ENCODE results near the gene IPO5. TPM values are rescaled to one million over a fixed set of nuclear protein-coding genes. Genes with fewer than 3 reads are reported as not detected.

IPO5 gene
- total and polyA plus RNA-seq, 2 experiments from 2014 or later, result 55.5 to 119 TPM

DNA sequence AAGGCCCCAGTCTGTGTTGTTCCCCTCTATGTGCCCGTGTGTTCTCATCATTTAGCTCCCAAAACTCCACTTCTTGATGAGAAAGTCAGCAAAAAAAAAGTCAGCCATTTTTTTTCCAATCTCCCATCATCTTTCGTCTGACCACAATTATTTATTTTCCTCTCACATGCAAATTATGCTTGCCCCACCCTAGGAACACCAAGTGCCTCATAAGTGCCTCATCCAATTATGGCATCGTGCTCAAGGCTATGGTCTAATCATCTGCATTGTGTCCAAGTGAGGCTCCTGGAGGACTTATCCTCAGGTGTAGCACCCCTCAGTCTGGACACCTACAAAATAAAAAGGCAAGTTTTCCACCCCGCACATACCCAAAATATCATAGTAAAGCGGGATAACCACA lies 20.8 kb upstream of the IPO5 start:
- H3K9me3 ChIP-seq (ENCODE audit: low read depth), result no peaks in the 10 kb centered on the region

DNA sequence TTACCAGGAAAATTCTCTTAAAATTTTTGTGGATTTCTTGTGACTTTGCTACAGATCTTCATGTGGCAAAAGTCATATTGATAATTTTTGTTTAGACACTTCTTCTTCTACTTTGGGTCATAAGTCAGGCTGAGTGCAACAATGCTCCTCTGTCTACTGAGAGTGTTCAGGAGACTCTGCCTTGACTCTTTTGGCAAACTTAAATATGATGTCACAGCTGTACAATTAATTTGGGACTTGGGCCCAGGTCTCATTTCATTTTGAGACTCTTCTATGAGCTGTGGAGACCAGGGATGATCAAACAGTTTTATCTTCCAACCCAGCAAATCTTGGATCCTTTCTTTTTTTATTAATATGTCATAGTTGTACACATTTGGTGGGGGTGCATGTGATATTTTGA lies 19.7 kb upstream of the IPO5 start:
- Histone ChIP-seq H3K27ac (no peak overlapping the region), H3K36me3 (no peaks in the 10 kb centered on the region), H3K9me3 (ENCODE audit: low read depth) (no peaks in the 10 kb centered on the region), H3K4me1 (ENCODE audit: low read depth) (no peaks in the 10 kb centered on the region), H3K4me3 (no peak overlapping the region), H3K27me3 (no peaks in the 10 kb centered on the region)
- DNase-seq (ENCODE audit: low read depth in 1 of 2, low spot score in 1 of 2), result no peak
- TF ChIP-seq, protein P1, sequence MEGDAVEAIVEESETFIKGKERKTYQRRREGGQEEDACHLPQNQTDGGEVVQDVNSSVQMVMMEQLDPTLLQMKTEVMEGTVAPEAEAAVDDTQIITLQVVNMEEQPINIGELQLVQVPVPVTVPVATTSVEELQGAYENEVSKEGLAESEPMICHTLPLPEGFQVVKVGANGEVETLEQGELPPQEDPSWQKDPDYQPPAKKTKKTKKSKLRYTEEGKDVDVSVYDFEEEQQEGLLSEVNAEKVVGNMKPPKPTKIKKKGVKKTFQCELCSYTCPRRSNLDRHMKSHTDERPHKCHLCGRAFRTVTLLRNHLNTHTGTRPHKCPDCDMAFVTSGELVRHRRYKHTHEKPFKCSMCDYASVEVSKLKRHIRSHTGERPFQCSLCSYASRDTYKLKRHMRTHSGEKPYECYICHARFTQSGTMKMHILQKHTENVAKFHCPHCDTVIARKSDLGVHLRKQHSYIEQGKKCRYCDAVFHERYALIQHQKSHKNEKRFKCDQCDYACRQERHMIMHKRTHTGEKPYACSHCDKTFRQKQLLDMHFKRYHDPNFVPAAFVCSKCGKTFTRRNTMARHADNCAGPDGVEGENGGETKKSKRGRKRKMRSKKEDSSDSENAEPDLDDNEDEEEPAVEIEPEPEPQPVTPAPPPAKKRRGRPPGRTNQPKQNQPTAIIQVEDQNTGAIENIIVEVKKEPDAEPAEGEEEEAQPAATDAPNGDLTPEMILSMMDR (IDR thresholded peaks at IDR 0.05; ENCODE audit: low read depth, low read length), result no peak

More for the DNA sequence above, 20.8 kb upstream of the IPO5 start:
- H3K27me3 ChIP-seq, result no peaks in the 10 kb centered on the region
- DNase-seq (ENCODE audit: low read depth in 1 of 2, low spot score in 1 of 2), result no peak
- no peaks in the 10 kb centered on the region for H3K36me3 ChIP-seq
- H3K4me3 ChIP-seq, result no peak overlapping the region
- H3K4me1 ChIP-seq (ENCODE audit: low read depth), result no peaks in the 10 kb centered on the region
- TF ChIP-seq, protein P1 (IDR thresholded peaks at IDR 0.05; ENCODE audit: low read depth, low read length), result no peak
- H3K27ac ChIP-seq, result no peak overlapping the region

DNA sequence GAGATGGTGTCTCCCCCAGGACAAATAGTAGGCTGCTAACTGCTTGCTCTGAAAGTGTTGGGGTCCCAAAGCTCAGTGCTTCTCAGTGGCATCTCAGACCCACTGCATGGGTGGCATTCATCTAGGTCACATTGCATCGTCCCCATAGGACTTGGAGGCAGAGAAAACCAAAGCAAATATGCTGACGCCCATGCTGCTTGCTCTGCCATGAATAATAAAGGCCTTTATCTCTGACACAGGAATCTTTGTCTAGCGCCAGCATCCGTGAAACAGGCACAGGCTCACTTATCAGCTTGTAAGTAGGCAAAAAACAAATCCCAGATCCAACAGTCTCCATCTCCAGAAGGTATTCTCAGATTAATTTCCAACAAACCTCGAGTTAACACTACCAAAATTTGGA lies 18.9 kb upstream of the IPO5 start:
- H3K4me1 ChIP-seq (ENCODE audit: low read depth), result no peaks in the 10 kb centered on the region
- no peaks in the 10 kb centered on the region for H3K36me3 ChIP-seq
- TF ChIP-seq, protein P1 (IDR thresholded peaks at IDR 0.05; ENCODE audit: low read depth, low read length), result no peak
- no peaks in the 10 kb centered on the region for H3K27me3 ChIP-seq
- peak; percentile 8 to 70 for DNase-seq (ENCODE audit: low read depth in 1 of 2, low spot score in 1 of 2)
- no peak overlapping the region for H3K27ac ChIP-seq
- H3K4me3 ChIP-seq, result no peak overlapping the region
- no peaks in the 10 kb centered on the region for H3K9me3 ChIP-seq (ENCODE audit: low read depth)

DNA sequence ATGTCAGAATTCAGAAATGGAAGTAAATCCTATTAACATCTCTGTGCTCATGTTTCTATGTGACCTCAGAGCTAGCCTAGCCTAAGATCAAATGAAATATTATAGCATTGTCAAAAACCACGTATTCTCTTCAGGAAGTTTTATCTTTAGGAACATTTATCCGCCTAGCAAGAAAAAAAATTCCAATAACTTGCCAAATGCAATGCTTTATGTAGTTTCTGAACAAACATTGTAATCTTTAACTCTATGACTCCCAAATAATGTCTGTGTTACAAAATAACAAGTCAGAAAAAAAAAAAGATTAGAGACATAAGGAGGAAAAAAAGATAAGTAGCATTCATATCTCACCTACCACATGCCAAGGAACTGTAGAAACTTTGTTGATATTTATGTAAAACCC lies 18.4 kb upstream of the IPO5 start:
- Histone ChIP-seq H3K27ac (no peak overlapping the region), H3K27me3 (no peaks in the 10 kb centered on the region), H3K4me1 (ENCODE audit: low read depth) (no peaks in the 10 kb centered on the region), H3K36me3 (no peaks in the 10 kb centered on the region), H3K9me3 (ENCODE audit: low read depth) (no peaks in the 10 kb centered on the region), H3K4me3 (no peak overlapping the region)
- DNase-seq (ENCODE audit: low read depth in 1 of 2, low spot score in 1 of 2), result peak in 1 of 2 donors; percentile 48
- TF ChIP-seq, protein P1 (IDR thresholded peaks at IDR 0.05; ENCODE audit: low read depth, low read length), result no peak

DNA sequence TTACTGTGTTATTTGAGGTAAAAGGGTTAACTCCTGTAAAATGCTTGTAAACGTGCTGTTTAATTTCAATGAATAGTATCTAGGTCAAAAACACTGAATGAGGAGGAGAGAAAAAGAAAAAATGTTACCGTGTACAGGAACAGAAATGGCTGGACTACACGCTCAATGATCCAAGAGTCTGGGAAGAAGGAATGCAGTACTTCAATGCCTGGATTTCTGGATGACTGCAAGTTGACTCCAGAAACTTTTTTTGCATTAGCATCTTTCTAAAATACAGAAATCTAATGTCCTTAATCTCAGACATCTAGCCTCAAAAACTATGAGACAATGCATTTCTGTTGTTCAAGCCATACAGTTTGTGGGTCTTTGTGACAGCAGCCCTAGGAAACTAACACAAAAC lies 17.4 kb upstream of the IPO5 start:
- Histone ChIP-seq H3K36me3 (no peaks in the 10 kb centered on the region), H3K4me3 (no peak overlapping the region), H3K27me3 (no peaks in the 10 kb centered on the region), H3K27ac (no peak overlapping the region), H3K9me3 (ENCODE audit: low read depth) (no peaks in the 10 kb centered on the region), H3K4me1 (ENCODE audit: low read depth) (no peaks in the 10 kb centered on the region)
- TF ChIP-seq, protein P1 (IDR thresholded peaks at IDR 0.05; ENCODE audit: low read depth, low read length), result no peak
- DNase-seq (ENCODE audit: low read depth in 1 of 2, low spot score in 1 of 2), result no peak

All from cardiac muscle cell (in vitro differentiated cells and primary cell).